Activated CD4-positive, alpha-beta T cell treated with anti-CD3 and anti-CD28 coated beads for 24 hours (primary cell): Measurements from ENCODE around the gene CDC42SE2.
"Not testable (repeated sequence)": the region's sequence is repeated elsewhere in the genome, so short reads cannot be mapped to it uniquely, and the experiment has no call there.

ENCODE experiments used
- DNase-seq, 2 donors: peaks; one replicate each; pipeline ENCODE4 v3.0.0-alpha.2; 2020; ENCODE audit warnings: low read depth in 2 of 2

Gene CDC42SE2

GRCh38 chr5:131250751-131251475, 12.9 kb upstream of the CDC42SE2 start:
- no peak for DNase-seq

- DNase-seq: peak; percentile 52 to 55
Measured at GRCh38 chr5:131252824-131253171, 11.1 kb upstream of the CDC42SE2 start.

- DNase-seq: not testable (repeated sequence)
Measured at GRCh38 chr5:131254025-131254424, 9.8 kb upstream of the CDC42SE2 start.

- DNase-seq: no peak
Measured at GRCh38 chr5:131254741-131255140, 9.1 kb upstream of the CDC42SE2 start.

- DNase-seq: no peak
Measured at GRCh38 chr5:131256507-131256823, 7.4 kb upstream of the CDC42SE2 start.

GRCh38 chr5:131258733-131259132, 5.1 kb upstream of the CDC42SE2 start:
- DNase-seq: no peak

- no peak for DNase-seq
Measured at GRCh38 chr5:131259326-131259725, 4.5 kb upstream of the CDC42SE2 start.

GRCh38 chr5:131260895-131261294, 3.0 kb upstream of the CDC42SE2 start:
- DNase-seq: no peak

- DNase-seq: no peak
Measured at GRCh38 chr5:131261483-131261882, 2.4 kb upstream of the CDC42SE2 start.

GRCh38 chr5:131262953-131263541, 806 bp upstream of the CDC42SE2 start:
- no peak for DNase-seq

GRCh38 chr5:131264451-131265099, 722 bp downstream of the CDC42SE2 start:
- peak in 1 of 2 donors; percentile 25 for DNase-seq

GRCh38 chr5:131265311-131265803, 1.5 kb downstream of the CDC42SE2 start:
- no peak for DNase-seq

- DNase-seq: no peak
Measured at GRCh38 chr5:131266370-131267060, 2.7 kb downstream of the CDC42SE2 start.

GRCh38 chr5:131268758-131269370, 5.0 kb downstream of the CDC42SE2 start:
- DNase-seq: no peak

GRCh38 chr5:131270809-131271208, 7.0 kb downstream of the CDC42SE2 start:
- no peak for DNase-seq

- not testable (repeated sequence) for DNase-seq
Measured at GRCh38 chr5:131271888-131272287, 8.0 kb downstream of the CDC42SE2 start.

- DNase-seq: no peak
Measured at GRCh38 chr5:131272307-131272706, 8.5 kb downstream of the CDC42SE2 start.

GRCh38 chr5:131272724-131273123, 8.9 kb downstream of the CDC42SE2 start:
- DNase-seq: no peak

- DNase-seq: no peak
Measured at GRCh38 chr5:131274326-131275063, 10.6 kb downstream of the CDC42SE2 start.

- DNase-seq: no peak
Measured at GRCh38 chr5:131276072-131276471, 12.2 kb downstream of the CDC42SE2 start.

- no peak for DNase-seq
Measured at GRCh38 chr5:131277447-131277846, 13.6 kb downstream of the CDC42SE2 start.
